ENCODE results near the gene CCDC57. TPM values are rescaled to one million over a fixed set of nuclear protein-coding genes. Genes with fewer than 3 reads are reported as not detected.

CCDC57 gene
- total RNA-seq, 1 donor: 21.0 TPM

DNA sequence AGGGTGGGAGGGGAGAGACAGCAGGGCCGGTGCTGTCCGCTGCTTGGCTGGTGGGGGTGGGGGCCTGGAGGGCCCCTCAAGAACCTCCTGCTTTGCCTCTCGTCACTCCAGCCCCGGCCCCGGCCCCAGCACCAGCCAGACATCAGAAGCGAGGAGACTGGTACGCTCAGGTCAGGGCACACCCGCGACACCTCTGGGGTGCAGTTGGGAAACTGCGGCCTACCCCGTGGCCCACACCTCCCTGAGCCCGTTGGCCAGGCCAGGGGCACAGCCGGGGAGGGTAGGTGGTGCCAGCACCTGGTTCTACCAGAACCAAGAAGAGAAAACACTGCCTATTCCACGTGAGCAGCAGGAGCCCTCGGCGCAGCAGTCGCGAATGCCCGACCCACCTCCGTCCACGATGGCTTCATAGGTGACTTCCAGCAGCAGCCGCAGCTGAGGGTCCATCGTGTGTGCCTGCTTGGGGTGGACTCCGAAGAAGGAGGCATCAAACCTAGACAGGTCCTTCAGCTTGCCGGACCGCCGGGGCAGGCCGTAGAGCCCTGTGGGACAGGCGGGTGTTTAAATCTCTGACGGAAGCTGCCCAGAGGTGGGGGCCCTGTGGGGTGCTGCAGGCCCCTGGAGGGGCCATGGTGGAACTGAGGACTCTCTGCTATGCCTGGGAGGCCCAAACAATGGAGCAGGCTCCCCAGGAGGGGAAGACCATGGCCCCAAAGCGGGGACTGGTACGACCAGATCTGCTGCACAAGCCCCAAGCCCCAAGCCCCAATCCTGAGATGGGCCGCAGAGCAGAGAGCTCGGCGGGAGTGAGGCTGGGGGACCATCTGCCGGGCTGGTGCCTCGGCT is 117.5 kb downstream of the CCDC57 start:
- TF ChIP-seq, protein P1, sequence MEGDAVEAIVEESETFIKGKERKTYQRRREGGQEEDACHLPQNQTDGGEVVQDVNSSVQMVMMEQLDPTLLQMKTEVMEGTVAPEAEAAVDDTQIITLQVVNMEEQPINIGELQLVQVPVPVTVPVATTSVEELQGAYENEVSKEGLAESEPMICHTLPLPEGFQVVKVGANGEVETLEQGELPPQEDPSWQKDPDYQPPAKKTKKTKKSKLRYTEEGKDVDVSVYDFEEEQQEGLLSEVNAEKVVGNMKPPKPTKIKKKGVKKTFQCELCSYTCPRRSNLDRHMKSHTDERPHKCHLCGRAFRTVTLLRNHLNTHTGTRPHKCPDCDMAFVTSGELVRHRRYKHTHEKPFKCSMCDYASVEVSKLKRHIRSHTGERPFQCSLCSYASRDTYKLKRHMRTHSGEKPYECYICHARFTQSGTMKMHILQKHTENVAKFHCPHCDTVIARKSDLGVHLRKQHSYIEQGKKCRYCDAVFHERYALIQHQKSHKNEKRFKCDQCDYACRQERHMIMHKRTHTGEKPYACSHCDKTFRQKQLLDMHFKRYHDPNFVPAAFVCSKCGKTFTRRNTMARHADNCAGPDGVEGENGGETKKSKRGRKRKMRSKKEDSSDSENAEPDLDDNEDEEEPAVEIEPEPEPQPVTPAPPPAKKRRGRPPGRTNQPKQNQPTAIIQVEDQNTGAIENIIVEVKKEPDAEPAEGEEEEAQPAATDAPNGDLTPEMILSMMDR (IDR thresholded peaks at IDR 0.05; ENCODE audit: extremely low read depth, low read depth, low read length): no peak
- H3K79me2 ChIP-seq (ENCODE audit: insufficient read depth, low read length): peaks cover 37% of the 10 kb centered on the region
- H3K4me2 ChIP-seq (ENCODE audit: insufficient read depth, low read length): no peak overlapping the region
- H3K27me3 ChIP-seq (ENCODE audit: insufficient read depth, low read length): no peaks in the 10 kb centered on the region
- peak; percentile 88 for DNase-seq (ENCODE audit: insufficient read length, low spot score, missing footprints)
- H3K36me3 ChIP-seq (ENCODE audit: insufficient read depth, low read length): peaks cover 37% of the 10 kb centered on the region
- H3K4me3 ChIP-seq (ENCODE audit: insufficient read depth, low read length): no peak overlapping the region
- H3K27ac ChIP-seq (ENCODE audit: low read depth, low read length): no peak overlapping the region
- no peak overlapping the region for H2AFZ ChIP-seq (ENCODE audit: low read length)
- H3K9me3 ChIP-seq (ENCODE audit: low read depth, low read length): no peaks in the 10 kb centered on the region
- H4K20me1 ChIP-seq (ENCODE audit: insufficient read depth, low read length): peaks cover 25% of the 10 kb centered on the region
- H3K4me1 ChIP-seq (ENCODE audit: insufficient read depth, low read length): peaks cover 17% of the 10 kb centered on the region

DNA sequence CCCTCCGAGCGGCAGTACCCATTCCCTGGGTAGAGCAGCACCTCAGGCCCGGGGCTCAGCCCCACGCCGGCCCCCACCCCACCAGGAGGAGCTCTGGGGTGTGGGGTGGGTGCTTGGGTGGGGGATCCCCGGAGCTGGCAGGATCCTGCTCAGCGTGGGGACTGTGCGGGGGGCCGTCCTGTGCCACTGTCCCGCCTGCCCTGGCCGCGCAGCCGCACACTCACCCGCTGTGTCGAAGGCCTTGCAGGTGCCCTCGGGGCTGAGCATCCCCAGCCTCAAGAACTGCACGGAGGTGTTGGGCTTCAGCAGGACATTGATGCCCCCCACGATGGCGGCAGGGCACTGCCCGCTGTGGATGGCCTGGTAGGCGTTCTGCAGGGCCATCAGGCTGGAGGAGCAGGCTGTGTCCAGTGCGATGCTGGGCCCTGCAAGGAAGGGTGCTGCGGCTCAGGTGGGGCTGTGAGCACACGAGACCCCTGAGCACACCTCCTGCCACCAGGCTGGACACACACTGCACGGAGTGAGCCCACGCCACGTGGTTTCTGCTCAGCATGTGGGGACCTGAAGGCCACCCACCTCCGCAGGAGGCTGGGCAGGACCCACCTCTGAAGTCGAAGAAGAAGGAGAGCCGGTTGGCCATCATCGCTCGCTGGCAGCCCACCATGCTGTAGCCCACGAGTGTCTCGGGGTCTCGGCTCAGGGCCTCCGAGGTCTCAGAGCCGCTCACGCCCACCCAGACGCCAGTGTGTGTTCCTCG is 119.5 kb downstream of the CCDC57 start:
- DNase-seq (ENCODE audit: insufficient read length, low spot score, missing footprints): peak; percentile 80
- H3K4me1 ChIP-seq (ENCODE audit: insufficient read depth, low read length): peaks cover 10% of the 10 kb centered on the region
- peaks cover 37% of the 10 kb centered on the region for H3K79me2 ChIP-seq (ENCODE audit: insufficient read depth, low read length)
- no peaks in the 10 kb centered on the region for H3K27me3 ChIP-seq (ENCODE audit: insufficient read depth, low read length)
- TF ChIP-seq, protein P1 (IDR thresholded peaks at IDR 0.05; ENCODE audit: extremely low read depth, low read depth, low read length): no peak
- no peak overlapping the region for H2AFZ ChIP-seq (ENCODE audit: low read length)
- H3K27ac ChIP-seq (ENCODE audit: low read depth, low read length): no peak overlapping the region
- H4K20me1 ChIP-seq (ENCODE audit: insufficient read depth, low read length): peaks cover 25% of the 10 kb centered on the region
- H3K36me3 ChIP-seq (ENCODE audit: insufficient read depth, low read length): peaks cover 51% of the 10 kb centered on the region
- no peak overlapping the region for H3K4me2 ChIP-seq (ENCODE audit: insufficient read depth, low read length)
- H3K9me3 ChIP-seq (ENCODE audit: low read depth, low read length): no peaks in the 10 kb centered on the region
- no peak overlapping the region for H3K4me3 ChIP-seq (ENCODE audit: insufficient read depth, low read length)

DNA sequence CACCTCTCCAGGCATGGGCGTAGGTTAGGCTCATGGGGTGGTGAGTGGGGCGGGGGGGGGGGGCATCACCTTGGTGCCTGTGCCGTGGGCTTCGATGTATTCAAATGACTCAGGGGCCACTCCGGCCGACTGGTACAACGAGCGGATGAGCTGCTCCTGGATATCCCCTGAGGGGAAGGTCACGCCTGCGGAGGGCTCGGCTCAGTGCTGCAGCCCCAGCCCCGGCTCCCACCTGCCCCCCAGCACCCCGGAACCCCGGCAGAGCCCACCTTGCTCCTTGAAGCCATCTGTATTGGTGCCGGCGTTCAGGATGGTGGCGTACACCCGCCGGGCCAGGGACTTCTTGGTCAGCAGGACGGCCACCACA is 120.0 kb downstream of the CCDC57 start:
- peaks cover 25% of the 10 kb centered on the region for H4K20me1 ChIP-seq (ENCODE audit: insufficient read depth, low read length)
- H3K27me3 ChIP-seq (ENCODE audit: insufficient read depth, low read length): no peaks in the 10 kb centered on the region
- H3K36me3 ChIP-seq (ENCODE audit: insufficient read depth, low read length): peaks cover 57% of the 10 kb centered on the region
- H3K27ac ChIP-seq (ENCODE audit: low read depth, low read length): no peak overlapping the region
- H3K4me2 ChIP-seq (ENCODE audit: insufficient read depth, low read length): no peak overlapping the region
- H3K4me3 ChIP-seq (ENCODE audit: insufficient read depth, low read length): no peak overlapping the region
- DNase-seq (ENCODE audit: insufficient read length, low spot score, missing footprints): peak; percentile 85
- no peak overlapping the region for H2AFZ ChIP-seq (ENCODE audit: low read length)
- TF ChIP-seq, protein P1 (IDR thresholded peaks at IDR 0.05; ENCODE audit: extremely low read depth, low read depth, low read length): no peak
- H3K79me2 ChIP-seq (ENCODE audit: insufficient read depth, low read length): peaks cover 37% of the 10 kb centered on the region
- H3K9me3 ChIP-seq (ENCODE audit: low read depth, low read length): no peaks in the 10 kb centered on the region
- peaks cover 10% of the 10 kb centered on the region for H3K4me1 ChIP-seq (ENCODE audit: insufficient read depth, low read length)

DNA sequence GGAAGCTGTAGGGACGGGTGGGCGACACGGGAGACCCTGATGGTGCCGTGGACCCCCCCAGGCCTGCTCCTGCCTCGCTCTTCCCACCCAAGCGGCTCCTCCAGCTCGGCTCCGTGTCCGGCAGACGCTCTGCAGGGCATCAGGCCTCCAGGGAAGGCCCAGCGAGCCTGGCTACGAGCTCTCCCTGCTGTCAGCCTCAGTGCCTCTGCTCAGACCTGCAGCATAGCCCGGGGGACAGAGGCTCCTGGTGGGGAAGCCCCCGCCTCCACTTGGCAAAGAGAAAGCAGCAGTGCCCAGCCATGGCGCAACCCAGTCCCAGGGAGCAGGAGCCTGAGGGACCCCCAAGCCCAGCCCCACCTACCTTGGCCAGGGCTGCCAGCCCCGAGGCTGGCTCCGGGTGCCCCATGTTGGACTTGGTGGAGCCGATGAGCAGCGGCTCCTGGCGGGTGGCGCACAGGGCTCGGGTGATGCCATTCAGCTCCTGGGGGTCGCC is 120.5 kb downstream of the CCDC57 start:
- H3K4me1 ChIP-seq (ENCODE audit: insufficient read depth, low read length): peaks cover 10% of the 10 kb centered on the region
- TF ChIP-seq, protein P1 (IDR thresholded peaks at IDR 0.05; ENCODE audit: extremely low read depth, low read depth, low read length): no peak
- H3K36me3 ChIP-seq (ENCODE audit: insufficient read depth, low read length): peaks cover 61% of the 10 kb centered on the region
- H3K9me3 ChIP-seq (ENCODE audit: low read depth, low read length): no peaks in the 10 kb centered on the region
- H3K27ac ChIP-seq (ENCODE audit: low read depth, low read length): no peak overlapping the region
- no peak overlapping the region for H3K4me2 ChIP-seq (ENCODE audit: insufficient read depth, low read length)
- DNase-seq (ENCODE audit: insufficient read length, low spot score, missing footprints): peak; percentile 85
- H3K79me2 ChIP-seq (ENCODE audit: insufficient read depth, low read length): peaks cover 33% of the 10 kb centered on the region
- H3K4me3 ChIP-seq (ENCODE audit: insufficient read depth, low read length): no peak overlapping the region
- peaks cover 25% of the 10 kb centered on the region for H4K20me1 ChIP-seq (ENCODE audit: insufficient read depth, low read length)
- H2AFZ ChIP-seq (ENCODE audit: low read length): no peak overlapping the region
- H3K27me3 ChIP-seq (ENCODE audit: insufficient read depth, low read length): no peaks in the 10 kb centered on the region

Measured in osteoblast (primary cell).